C4-2B (cell line): ENCODE data around the gene TNFAIP2.

Experiments
- H3K27ac ChIP-seq: fragments of 450-650 bp; 2 replicates; pipeline ENCODE4 v1.5.1; 2017
- CTCF ChIP-seq: fragments of 450-650 bp; conservative IDR thresholded peaks from 2 replicates; pipeline ENCODE4 v1.5.1; 2017; ENCODE audit warnings: mild to moderate bottlenecking
- ZFX ChIP-seq: fragments of 450-650 bp; IDR thresholded peaks from 2 replicates; pipeline ENCODE4 v1.6.1; 2017

Gene TNFAIP2

DNA sequence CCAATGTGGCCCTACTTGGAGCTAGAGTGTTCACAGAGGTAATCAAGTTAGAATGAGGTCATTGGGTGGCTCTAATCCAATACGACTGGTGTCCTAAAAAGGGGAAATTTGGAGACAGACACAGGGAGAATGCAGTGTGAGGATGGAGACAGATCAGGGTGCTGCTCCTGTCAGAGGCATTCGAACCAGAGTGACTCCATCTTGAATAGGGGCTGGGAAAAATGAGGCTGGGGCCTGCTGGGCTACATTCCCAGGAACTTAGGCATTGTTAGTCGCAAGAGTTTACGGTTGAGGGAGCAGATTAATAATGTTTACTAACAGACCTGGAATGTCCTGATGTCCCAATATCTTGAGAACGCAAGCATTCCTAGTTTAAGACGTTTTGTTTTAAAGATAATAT is 20.2 kb downstream of the TNFAIP2 start:
- peak overlapping the region; percentile 16; the same call in 1 of the 2 replicates for H3K27ac ChIP-seq
- TF ChIP-seq ZFX (no peak), CTCF (no peak)

- H3K27ac ChIP-seq = no peak overlapping the region
- TF ChIP-seq ZFX = no peak
Observed at GRCh38 chr14:103144085-103144484, 20.8 kb downstream of the TNFAIP2 start.

GRCh38 chr14:103146141-103146709 is 23.0 kb downstream of the TNFAIP2 start:
- TF ChIP-seq CTCF (no peak), ZFX (no peak)
- H3K27ac ChIP-seq = no peak overlapping the region

DNA sequence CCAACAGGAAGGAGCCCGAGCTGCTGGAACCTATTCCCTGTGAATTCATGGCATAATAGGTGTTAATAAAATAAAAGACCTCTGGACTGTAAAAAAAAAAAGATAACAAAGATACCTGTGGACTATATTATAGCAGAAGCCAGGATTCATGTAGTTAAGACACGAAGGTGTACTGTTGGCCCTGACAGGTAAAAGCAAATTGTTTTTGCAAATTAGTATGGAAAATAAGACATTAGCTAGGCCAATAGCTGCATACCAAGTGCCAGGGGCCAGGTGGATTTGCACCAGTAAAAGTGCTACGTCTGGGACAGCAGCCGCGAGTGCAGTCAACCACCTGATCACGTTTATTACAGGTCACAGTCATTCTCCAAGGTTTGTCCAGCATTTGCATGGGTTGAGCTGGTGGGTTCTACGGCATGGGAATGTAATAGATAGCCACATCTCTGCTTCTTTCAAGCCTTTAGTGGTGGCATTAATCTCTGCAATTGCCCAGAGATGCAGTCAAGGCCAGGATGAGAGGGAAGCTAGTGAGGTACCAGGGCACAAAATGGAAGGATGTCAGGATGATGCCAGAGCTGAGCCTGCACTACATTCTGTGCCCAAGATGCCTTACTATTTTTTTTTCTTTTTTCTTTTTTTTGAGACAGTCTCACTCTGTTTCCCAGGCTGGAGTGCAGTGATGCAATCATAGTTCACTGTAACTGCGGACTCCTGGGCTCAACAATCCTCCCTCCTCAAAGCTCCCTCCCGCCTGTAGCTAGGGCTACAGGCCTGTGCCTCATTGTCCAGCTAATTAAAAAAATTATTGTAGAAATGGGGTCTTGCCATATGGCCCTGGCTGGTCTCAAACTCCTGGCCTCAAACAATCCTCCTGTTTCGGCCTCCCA is 26.3 kb downstream of the TNFAIP2 start:
- TF ChIP-seq CTCF (no peak), ZFX (no peak)
- H3K27ac ChIP-seq = peak overlapping the region; percentile 64

DNA sequence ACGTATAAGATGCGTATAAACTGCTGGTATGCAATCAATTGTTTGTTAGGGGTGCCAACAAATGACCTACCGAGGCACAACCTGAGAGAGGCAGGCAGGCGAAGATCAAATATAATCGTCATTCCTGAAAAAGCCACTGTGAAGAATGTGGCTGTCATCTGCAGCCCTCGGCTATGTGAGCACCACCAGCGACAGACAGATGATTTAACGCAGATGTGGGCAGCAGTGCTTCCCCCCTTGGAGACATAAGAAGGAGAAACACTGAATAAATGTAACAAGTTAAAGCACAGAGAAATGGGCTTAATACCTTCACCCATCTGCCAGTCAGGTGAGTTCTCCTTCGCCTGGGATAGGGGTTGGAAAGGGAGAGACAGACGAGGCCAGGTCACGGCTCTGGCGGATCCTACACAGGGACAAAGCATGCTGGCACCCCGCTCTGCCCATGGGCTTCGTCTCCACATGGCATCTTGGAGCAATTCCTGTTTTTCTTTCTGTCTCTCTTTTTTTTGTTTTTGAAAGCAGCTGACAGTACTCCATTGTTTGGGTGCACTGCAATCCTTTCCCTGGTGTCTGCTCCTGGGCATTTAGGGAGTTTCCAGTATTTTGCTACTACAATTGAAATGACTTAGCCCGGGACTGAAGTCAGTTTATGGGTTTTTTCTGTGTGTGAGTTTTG is 28.1 kb downstream of the TNFAIP2 start:
- TF ChIP-seq CTCF = no peak
- H3K27ac ChIP-seq = no peak overlapping the region

- peak overlapping the region; percentile 41 for H3K27ac ChIP-seq
- TF ChIP-seq CTCF = no peak
- no peak for TF ChIP-seq ZFX
Observed at GRCh38 chr14:103155010-103155409, 31.7 kb downstream of the TNFAIP2 start.

GRCh38 chr14:103155416-103155815 is 32.2 kb downstream of the TNFAIP2 start:
- H3K27ac ChIP-seq = peak overlapping the region; percentile 41

- TF ChIP-seq CTCF = no peak
- TF ChIP-seq ZFX = no peak
- peak overlapping the region; percentile 41 for H3K27ac ChIP-seq
Observed at GRCh38 chr14:103155826-103156394, 32.6 kb downstream of the TNFAIP2 start.
